ENCODE data around the gene CDA. TPM values are rescaled to one million over a fixed set of nuclear protein-coding genes. Genes with fewer than 3 reads are reported as not detected.

Gene CDA
- total RNA-seq, 2 experiments from 2014 or later, result 0.38 to 0.50 TPM

DNA sequence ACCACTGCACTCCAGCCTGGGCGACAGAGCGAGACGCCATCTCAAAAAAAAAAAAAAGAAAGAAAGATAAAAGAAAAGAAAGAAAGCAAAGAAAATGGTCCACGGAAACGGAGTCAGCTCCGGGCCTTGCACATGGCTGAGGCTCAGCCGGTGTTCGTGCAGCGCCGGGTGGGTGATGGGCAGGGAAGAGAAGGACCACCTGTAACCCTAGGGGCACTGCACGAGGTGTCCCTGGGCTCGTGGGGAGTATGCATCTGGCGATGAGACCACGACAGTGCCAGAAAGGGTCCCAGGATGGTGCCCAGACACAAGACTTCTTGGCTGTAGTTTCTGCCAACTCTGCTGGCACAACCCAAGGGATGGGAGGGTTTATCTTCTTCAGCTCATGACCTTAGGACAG lies 5.8 kb downstream of the CDA start:
- no peak overlapping the region for H3K4me3 Mint-ChIP-seq
- TF ChIP-seq, protein P1, sequence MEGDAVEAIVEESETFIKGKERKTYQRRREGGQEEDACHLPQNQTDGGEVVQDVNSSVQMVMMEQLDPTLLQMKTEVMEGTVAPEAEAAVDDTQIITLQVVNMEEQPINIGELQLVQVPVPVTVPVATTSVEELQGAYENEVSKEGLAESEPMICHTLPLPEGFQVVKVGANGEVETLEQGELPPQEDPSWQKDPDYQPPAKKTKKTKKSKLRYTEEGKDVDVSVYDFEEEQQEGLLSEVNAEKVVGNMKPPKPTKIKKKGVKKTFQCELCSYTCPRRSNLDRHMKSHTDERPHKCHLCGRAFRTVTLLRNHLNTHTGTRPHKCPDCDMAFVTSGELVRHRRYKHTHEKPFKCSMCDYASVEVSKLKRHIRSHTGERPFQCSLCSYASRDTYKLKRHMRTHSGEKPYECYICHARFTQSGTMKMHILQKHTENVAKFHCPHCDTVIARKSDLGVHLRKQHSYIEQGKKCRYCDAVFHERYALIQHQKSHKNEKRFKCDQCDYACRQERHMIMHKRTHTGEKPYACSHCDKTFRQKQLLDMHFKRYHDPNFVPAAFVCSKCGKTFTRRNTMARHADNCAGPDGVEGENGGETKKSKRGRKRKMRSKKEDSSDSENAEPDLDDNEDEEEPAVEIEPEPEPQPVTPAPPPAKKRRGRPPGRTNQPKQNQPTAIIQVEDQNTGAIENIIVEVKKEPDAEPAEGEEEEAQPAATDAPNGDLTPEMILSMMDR (IDR thresholded peaks at IDR 0.05), result no peak
- peaks cover 47% of the 10 kb centered on the region for H3K27me3 Mint-ChIP-seq
- Histone ChIP-seq H3K36me3 (ENCODE audit: insufficient read depth, low read length) (no peaks in the 10 kb centered on the region), H3K27me3 (ENCODE audit: control insufficient read depth in 1 of 2, insufficient read depth in 2 of 2, low read length in 2 of 2) (peaks cover 10 to 22% of the 10 kb centered on the region in 2 experiments), H3K4me3 (ENCODE audit: low read length) (no peak overlapping the region), H3K9me3 (ENCODE audit: control insufficient read depth in 1 of 2, insufficient read depth in 1 of 2, low read length in 2 of 2) (no peaks in the 10 kb centered on the region), H3K4me1 (ENCODE audit: insufficient read depth, low read length) (no peaks in the 10 kb centered on the region), H3K27ac (ENCODE audit: low read depth in 1 of 2, low read length in 2 of 2) (no peak overlapping the region)
- peaks cover under 1% of the 10 kb centered on the region for H3K4me1 Mint-ChIP-seq (ENCODE audit: low read depth)
- DNase-seq (no peak), ATAC-seq (ENCODE audit: poor library complexity) (no peak)
- no peaks in the 10 kb centered on the region for H3K9me3 Mint-ChIP-seq
- intact Hi-C loops (cut with DNase I, micrococcal nuclease), result no loop called here
- H3K27ac Mint-ChIP-seq, result no peak overlapping the region
- ChIA-PET CTCF (no interaction called here), POLR2A (no interaction called here)
- no peaks in the 10 kb centered on the region for H3K36me3 Mint-ChIP-seq (ENCODE audit: low read depth)

DNA sequence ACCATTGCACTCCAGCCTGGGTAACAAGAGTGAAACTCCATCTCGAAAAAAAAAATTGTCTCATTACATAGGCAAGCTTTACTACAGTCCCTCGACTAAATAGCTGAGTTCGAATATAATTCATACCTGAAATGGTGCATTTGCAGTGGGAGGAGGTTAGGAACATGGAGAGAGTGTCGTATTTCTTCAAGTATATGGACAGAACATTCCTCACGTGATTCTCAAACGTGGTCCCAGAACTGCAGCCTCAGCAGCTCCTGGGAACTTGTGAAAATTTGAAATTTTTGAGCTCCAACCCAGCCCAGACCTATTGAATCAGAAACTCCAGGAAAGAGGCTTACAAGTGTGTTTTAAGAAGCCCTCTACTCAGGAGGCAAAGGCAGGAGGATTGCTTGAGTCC lies 7.2 kb downstream of the CDA start:
- ATAC-seq (ENCODE audit: poor library complexity) (no peak), DNase-seq (no peak)
- Histone ChIP-seq H3K27me3 (ENCODE audit: control insufficient read depth in 1 of 2, insufficient read depth in 2 of 2, low read length in 2 of 2) (peaks cover 2 to 11% of the 10 kb centered on the region in 2 experiments), H3K4me3 (ENCODE audit: low read length) (no peak overlapping the region), H3K36me3 (ENCODE audit: insufficient read depth, low read length) (no peaks in the 10 kb centered on the region), H3K9me3 (ENCODE audit: control insufficient read depth in 1 of 2, insufficient read depth in 1 of 2, low read length in 2 of 2) (no peaks in the 10 kb centered on the region), H3K27ac (ENCODE audit: low read depth in 1 of 2, low read length in 2 of 2) (no peak overlapping the region), H3K4me1 (ENCODE audit: insufficient read depth, low read length) (no peaks in the 10 kb centered on the region)
- TF ChIP-seq, protein P1 (IDR thresholded peaks at IDR 0.05), result no peak
- Mint-ChIP-seq H3K4me3 (no peak overlapping the region), H3K36me3 (ENCODE audit: low read depth) (no peaks in the 10 kb centered on the region), H3K27me3 (peaks cover 39% of the 10 kb centered on the region), H3K9me3 (no peaks in the 10 kb centered on the region), H3K27ac (no peak overlapping the region), H3K4me1 (ENCODE audit: low read depth) (no peaks in the 10 kb centered on the region)
- intact Hi-C loops (cut with DNase I, micrococcal nuclease), result no loop called here
- CTCF ChIA-PET, result no interaction called here
- POLR2A ChIA-PET, result no interaction called here

DNA sequence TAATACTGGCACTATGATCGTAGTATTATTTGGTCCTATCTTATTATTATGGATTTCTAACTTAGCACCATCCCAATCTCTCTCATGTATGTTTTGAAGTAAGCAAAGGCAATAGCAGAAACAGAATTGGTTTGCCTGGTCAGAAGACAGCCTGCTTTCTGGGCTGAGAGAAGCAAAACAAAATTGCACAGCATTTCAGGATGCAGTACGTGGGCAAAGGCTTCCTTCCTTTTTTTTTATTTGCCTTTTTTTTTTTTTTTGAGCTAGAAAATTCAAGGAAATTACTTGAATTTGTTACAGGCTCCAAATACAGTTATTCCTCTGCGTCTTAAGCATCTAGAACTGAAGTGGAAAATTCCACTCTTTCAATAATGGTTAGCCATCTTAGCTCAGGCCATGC lies 8.8 kb downstream of the CDA start:
- ChIA-PET CTCF (no interaction called here), POLR2A (no interaction called here)
- H3K4me3 Mint-ChIP-seq, result no peak overlapping the region
- peaks cover 26% of the 10 kb centered on the region for H3K27me3 Mint-ChIP-seq
- Histone ChIP-seq H3K27ac (ENCODE audit: low read depth in 1 of 2, low read length in 2 of 2) (no peak overlapping the region), H3K36me3 (ENCODE audit: insufficient read depth, low read length) (no peaks in the 10 kb centered on the region), H3K27me3 (ENCODE audit: control insufficient read depth in 1 of 2, insufficient read depth in 2 of 2, low read length in 2 of 2) (peaks cover 0 to 6% of the 10 kb centered on the region in 2 experiments), H3K4me1 (ENCODE audit: insufficient read depth, low read length) (no peaks in the 10 kb centered on the region), H3K9me3 (ENCODE audit: control insufficient read depth in 1 of 2, insufficient read depth in 1 of 2, low read length in 2 of 2) (no peaks in the 10 kb centered on the region), H3K4me3 (ENCODE audit: low read length) (no peak overlapping the region)
- intact Hi-C loops (cut with DNase I, micrococcal nuclease), result no loop called here
- DNase-seq (no peak), ATAC-seq (ENCODE audit: poor library complexity) (no peak)
- H3K9me3 Mint-ChIP-seq, result no peaks in the 10 kb centered on the region
- H3K27ac Mint-ChIP-seq, result no peak overlapping the region
- H3K36me3 Mint-ChIP-seq (ENCODE audit: low read depth), result no peaks in the 10 kb centered on the region
- no peaks in the 10 kb centered on the region for H3K4me1 Mint-ChIP-seq (ENCODE audit: low read depth)
- TF ChIP-seq, protein P1 (IDR thresholded peaks at IDR 0.05), result no peak
